Mucosa of gallbladder (tissue), 1 donor: ENCODE data around the gene CYSRT1. TPM values are rescaled to one million over a fixed set of nuclear protein-coding genes. Genes with fewer than 3 reads are reported as not detected.

Experiments
- DNase-seq: peaks from one replicate; pipeline ENCODE4 v3.0.0-alpha.2; 2020; ENCODE audit warnings: low spot score
- total RNA-seq: library from RNA; stranded (reverse); gene quantifications from one replicate; pipeline ENCODE4 v1.2.1, GENCODE V29; 2021
- donor health status: DM: no; HTN: no; CAD: no.

The CYSRT1 gene, protein sequence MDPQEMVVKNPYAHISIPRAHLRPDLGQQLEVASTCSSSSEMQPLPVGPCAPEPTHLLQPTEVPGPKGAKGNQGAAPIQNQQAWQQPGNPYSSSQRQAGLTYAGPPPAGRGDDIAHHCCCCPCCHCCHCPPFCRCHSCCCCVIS
- total RNA-seq: 0.78 TPM

DNA sequence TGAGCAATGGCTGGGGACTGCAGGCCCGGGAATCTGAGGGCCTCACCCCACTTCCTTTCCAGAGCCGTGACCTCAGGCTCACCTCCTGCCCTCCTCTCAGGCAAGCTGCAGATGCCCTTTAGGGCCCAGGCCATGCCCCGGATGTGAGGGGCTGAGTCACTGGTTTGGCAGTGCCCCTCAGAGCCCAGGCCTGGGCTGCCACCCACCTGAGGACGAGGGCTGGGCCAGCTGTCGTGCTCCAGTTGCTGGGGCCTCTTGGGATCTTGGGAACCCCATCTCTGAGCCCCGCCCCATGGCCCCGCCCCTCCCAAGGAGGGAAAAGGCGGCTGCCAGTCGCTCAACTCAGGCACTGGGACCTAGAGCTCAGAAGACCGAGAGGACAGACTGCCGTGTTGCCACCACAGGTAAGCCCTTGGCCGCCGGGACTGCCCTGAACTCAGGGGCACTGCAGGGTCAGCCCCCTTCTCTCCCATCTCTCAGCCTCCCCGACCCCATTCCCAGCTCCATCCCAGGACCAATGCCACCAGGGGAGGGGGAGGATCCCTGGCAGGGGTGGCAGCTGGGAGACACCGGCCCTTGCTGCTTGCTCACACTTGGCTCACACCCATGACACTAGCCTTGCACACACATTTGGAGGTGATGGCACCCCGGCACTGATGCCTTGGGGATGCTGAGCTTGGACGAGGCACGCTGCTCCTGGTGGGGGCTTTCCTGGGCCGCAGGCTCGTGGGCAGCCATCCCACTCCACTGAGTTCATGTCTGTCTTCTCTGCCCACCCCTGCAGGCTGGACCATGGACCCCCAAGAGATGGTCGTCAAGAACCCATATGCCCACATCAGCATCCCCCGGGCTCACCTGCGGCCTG lies at the start of gene CYSRT1:
Gene CYSRT1 (plus strand): TSS at position 345 of the 865 bp plus-strand sequence. CDS start 448 bp downstream, at position 793.
- no peak for DNase-seq

DNA sequence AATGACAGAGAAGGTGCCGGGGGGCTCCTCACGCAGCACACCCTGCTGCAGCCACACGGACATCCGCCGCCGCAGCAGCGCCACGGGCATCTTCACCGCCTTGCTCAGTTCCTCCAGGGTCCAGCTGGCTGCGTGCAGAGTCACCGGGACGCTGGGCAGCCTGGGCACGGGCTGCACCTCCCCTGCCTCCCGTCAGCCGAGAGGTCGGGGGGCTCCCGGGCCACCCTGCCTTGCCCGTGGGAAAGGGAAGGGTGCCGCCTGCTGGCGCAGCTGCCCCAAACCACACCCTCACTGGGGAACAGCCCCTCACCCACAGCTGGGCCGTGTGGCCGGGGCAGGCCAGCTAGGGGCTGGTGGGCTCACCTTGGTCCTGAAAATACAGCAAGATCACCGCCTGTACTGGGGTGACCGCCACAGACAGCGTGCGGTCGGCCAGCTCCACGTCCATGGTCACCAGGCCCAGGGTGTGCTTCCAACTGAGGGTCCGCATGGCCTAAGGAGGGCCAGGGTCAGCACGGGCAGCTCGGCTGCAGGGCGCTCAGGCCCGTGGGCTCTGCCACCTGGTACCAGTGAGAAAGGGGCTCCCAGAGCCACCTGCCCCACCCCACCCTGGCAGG lies 49.5 kb upstream of the CYSRT1 start:
- DNase-seq: no peak

DNA sequence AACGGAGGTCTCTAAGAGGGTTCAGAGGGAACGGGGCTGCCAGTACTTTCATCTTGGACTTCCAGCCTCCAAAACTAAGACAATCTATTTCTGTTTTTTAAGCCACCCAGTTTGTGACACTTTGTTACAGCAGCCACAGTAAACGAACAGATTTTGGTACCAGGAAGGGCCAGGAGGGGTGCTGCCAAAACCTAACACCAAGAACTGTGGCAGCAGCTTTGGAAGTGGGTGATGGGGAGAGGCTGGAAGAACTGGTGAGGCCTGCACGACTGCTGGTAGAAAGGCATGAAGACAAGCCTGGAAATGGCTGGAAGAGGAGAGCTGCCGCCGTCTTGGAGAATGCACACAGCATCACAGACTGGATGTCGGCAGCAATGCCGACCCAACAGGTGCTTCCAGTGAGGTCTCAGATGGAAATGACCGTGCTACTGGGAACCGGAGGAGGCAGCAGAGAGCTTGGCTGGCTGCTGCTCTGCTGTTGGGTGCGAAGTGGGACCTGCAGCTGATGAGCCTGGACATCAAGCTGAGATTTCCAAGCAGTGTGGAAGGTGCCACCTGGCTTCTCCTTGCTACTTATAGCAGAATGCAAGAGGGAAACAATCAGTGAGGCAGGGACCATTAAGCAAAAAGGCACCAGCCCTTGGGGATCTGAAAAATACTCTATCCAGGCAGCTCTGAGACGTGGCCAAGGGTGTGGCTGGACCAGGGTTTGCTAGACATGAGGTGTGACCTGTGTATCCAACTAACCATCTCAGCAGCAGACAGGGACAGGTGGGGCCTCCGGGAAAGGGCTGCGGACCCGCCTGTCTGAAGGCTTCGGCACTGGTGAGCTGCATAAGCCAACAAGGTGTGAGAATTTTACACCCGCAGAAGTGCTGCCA lies 48.4 kb upstream of the CYSRT1 start:
- no peak for DNase-seq

DNA sequence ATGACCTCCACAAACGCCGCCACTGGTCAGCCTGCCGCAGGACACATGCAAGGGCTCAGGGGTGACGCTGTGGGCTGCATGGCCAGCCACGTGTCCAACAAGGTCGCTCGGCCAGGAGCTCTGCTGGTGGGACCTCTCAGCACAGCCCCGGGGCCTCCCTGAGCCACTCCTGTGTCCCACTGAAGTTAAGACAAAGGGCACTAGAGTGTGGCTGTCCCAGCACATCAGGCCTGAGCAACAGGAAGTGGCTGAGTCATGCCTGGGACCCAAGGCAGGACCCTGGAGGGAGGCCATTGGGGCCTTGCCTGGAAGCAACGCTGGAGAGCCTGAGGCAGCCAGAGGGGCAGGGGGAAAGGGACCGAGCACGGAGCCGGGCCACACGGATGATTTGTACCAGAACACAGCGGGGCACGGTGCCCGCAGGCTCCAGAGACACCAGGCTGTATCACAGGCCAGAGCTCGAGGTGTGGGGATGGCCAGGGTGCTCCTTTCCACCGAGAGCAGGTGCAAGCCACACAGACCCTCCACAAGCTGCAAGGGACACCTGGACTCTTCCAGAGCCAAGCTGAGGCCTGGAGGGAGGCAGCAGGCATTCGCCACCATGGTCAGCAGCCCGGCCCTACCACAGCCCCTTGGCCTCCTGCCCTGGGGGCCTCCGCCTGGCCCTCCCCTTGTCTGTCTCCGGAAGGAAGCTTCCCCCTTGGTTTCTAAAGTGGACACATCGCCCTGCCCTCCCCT lies 46.6 kb upstream of the CYSRT1 start:
- no peak for DNase-seq

DNA sequence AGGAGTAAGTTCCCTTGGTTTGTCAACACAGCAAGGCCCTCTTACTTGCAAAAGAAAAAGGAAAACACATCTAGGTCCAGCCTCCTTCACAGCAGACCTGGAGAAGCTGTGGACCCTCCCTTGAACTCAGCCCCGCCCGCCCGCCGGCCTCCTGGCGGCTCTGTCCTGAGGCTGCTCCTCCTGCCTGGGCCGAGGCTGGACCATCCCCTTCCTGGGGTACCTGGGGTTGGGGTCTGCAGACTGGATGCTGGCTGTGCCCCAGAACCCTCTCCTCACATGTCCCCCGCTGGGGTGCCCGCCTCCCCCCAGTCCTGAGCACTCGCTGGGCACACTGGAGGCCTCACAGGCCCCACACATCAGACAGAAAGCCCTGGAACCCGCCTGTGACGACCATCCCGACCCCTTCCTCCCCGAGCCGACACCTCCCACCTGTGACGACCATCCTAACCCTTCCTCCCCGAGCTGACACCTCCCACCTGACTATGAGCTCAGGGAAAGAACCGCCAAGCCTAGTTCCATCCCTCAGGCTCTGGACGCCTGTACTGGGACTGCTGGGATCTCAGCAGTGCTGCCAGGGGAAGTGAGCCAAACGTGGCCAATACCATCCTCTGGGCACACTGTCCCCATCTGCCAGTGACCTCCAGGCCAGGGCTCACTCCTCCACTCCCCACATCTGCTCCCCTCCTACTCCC lies 45.9 kb upstream of the CYSRT1 start:
- no peak for DNase-seq

DNA sequence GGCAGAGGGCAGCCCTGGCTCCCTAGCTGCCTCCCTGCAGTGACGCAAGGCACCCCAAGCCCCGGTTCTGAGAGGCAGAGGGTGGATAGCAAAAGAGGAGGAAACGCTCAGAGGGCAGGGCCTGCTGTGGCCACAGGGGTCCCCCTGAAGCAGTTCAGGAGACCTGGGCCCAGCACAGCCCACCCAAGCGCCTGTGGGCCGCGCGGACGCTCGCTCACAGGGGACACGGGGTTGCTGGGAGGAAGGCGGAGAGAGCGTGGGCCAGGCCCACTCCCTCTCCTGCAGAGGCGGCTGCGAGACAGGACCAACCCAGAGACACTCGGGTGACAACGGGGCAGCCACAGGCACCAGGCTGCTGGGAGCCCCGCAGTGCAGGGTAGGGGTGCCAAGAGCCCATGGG lies 45.2 kb upstream of the CYSRT1 start:
- no peak for DNase-seq

DNA sequence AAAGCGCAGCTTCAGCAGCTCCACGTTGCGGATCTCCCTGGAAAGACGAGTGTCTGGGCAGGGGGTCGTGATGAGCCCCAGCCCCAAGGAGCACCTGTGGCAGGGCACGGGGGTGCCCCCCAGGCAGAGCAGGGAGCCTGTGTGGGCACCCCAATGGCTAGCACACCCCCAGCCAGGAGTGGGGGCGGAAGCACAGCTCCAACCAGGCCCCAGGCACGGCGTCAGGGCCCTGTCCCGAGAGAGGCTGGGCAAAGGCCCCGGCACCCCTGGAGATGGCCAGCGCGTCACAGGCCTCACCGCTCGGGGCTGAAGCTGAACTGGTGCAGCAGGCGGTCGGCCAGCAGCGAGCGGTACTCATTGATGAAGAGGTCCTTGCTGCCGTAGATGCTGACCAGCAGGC lies 44.5 kb upstream of the CYSRT1 start:
- no peak for DNase-seq

DNA sequence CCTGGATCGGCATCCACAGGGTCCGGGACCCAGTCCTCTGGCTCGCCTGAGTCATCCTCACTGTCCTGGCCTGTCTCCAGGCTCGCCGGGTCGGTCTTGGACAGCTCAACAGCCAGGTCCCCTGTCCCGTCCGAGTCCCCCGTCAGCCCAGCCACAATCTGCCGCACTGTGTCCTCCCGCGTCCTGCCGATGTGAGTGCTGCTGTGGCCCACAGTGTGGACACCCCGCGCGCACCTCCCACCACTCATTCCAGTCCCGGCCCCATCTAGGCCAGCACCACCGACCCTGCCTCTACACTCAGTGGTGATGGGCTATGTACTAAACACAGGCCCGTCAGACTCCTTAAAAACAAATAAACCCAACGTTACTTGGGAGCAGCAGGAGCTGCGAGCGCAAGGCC lies 43.3 kb upstream of the CYSRT1 start:
- DNase-seq: no peak

DNA sequence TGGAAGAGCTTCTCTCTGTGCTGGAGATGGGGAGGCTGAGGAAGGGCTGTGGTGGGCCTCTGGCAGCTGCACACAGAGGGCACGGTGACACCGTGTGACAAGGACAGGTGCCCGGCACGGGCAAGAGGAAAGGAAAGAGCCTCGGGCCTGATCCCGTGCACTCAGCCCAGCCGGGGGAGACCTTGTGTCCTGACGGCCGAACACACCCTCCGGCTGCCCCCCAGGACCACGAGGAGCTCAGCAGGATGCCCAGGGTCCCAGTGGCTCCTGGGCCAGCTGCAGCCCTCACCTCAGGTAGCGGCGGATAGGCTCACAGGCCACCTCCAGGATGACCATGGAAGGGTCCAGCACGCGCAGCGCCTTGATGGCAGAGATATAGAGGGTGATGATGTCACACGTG lies 42.1 kb upstream of the CYSRT1 start:
- DNase-seq: no peak

DNA sequence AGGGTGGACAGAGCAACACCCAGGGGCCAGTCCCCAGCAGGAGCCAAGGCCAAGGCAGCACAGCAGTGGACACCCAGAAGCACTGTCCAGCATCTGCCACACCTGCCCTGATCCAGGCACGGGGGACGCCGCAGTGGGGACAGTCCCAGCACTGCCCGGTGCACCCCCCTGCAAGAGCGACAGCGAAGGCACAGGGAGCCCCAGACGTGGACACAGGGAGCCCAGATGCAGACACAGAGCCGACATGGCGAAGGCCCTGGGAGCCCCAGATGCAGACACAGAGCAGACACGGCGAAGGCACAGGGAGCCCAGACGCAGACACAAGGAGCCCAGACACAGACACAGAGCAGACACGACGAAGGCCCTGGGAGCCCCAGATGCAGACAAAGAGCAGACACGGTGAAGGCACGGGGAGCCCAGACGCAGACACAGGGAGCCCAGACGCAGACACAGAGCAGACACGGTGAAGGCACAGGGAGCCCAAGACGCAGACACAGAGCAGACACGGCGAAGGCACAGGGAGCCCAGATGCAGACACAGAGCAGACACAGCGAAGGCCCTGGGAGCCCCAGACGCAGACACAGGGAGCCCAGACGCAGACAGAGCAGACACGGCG lies 40.9 kb upstream of the CYSRT1 start:
- DNase-seq: no peak

DNA sequence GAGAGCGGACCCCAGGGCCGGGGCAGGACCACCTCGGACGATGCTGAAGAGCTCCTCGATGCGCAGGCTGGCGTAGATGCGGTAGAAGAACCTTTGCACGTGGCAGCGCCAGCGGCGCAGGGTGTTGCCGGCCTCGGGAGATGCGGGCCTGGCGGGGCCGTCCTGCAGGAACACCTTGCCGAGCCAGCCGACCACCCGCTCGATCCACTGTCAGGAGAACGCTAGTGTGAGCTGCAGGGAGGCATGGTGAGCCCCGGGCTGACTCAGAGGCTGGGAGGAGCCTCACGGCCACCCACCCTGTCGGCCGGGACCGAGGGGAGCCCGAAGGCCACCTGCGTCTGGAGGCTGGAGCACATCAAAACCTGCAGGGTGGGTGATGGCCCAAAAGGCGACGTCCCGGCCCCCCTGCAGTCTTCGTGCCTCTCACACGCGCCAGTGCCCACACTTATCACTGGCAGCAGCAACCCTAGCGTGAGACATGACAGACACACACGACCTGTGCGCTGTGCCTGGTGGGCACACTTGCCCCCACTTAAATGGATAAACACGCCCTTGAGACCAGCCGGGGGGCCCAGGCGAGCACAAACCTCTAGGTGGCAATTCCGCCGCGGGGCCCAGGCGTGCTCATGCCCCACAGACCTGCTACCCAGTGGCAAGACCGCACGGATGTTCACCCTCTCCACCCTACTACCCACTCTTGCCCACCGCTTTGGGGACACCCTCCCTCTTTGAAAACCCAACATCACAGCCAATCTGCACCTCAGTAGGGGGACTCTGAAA lies 39.9 kb upstream of the CYSRT1 start:
- no peak for DNase-seq

DNA sequence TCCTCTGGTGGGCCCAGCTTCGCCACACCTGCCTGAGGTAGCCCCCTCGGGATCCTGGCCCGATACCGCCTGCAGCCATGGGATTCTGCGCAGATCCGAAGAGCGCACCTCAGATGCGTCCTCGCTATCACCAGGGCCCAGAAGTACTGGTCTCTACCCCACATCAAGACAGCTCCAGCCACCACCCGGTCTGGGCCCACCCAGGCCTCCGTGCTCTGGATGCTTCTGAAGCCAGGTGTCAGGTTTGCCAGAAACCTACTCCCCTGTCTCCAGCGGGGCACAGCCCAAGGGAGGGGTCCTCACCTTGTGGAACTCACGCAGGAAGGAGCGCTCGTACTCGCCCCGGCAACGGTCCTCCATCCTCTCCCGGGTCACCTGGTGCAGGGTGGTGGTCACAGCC lies 39.1 kb upstream of the CYSRT1 start:
- DNase-seq: no peak

DNA sequence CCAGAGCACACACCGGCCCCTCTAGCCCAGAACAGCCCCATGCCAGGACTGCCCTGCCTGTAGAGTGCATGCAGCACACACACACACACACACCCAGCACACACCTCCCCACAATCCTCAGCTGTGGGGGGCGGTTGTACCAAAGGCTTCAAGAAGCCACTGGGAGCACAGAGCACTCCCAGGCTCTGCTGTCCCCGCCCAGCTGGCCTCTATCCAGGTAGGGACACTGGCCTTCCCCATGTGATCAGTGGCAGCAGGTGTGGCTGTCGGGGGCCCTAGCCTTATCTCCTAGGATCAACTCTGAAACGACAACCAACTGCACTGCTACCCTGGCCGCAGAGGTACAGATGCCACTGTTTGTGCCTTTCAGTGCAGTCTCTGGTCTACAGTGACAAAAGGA lies 38.6 kb upstream of the CYSRT1 start:
- DNase-seq: no peak

DNA sequence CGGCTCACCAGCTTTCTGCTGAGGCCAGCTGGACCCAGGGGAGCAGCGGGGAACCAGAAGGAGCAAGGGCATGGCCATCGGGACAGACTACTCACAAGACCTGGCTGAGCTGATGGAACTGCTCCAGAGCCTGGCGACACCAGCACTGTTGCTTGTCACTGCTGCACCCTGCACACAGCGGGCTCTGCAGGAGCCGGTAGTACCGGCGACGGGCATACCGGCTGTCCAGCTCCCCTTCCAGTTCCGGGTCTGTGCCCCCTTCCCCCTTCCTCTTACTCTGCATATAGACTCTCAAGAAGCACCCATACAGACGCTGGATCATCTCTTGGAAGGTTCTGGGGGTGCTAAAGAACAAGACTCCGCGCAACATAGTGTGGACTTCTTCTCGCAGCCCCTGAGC lies 37.6 kb upstream of the CYSRT1 start:
- DNase-seq: no peak

DNA sequence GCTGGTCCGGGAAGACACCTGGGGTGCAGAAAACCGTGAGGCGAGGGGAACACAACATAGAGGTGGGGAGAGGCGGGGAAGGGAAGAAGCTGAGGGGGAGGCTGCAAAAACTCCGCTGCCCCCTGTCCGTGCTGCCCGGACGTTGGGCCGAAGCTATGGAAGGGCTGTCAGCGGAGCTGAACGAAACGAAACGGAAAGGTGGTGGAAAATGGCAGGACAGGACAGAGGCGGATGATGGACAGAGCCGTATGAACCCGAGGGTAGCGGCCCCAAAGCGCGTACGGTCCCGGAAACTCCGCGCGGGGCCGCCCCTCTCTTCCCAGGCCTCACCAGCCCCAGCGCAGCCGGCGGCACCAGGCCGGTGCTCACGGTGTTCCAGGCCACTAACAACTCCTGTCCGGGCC lies 36.9 kb upstream of the CYSRT1 start:
- DNase-seq: no peak

DNA sequence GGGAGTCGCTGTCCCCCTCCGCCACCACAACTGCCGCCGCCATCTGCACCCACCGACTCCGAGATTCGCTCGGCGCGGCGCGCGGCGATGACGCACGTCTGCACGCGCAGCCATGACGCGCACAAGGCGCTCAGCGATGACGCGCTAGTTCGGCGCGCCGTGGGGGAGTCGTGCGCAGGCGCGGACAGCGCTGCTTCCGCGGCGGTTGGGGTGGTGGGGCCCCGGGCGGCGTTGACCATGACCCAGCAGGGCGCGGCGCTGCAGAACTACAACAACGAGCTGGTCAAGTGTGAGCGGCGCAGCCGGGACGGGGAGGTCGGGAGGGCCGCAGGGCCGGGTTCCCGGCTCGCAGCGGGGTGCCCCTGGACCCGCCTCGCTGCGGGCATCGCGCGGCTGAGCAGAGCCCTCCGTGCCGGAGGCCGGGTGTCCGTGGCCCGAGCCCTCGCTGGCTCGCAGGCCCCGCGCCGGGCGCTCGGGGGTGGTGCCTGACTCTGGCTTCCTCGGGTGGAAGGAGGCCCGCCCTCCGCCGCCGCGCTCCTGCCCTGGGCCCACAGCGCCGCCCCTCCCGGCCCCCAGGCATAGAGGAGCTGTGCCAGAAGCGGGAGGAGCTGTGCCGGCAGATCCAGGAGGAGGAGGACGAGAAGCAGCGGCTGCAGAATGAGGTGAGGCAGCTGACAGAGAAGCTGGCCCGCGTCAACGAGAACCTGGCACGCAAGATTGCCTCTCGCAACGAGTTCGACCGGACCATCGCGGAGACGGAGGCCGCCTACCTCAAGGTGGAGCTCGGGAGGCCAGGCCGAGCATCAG lies 36.3 kb upstream of the CYSRT1 start, which contains the start of the genes ANAPC2 and SSNA1:
Gene ANAPC2 (minus strand): TSS at position 71 of the 807 bp plus-strand sequence. CDS start 28 bp downstream, at position 43.
Gene SSNA1 (plus strand): TSS at position 187 of the 807 bp plus-strand sequence. CDS start 51 bp downstream, at position 238.
- peak; percentile 95 for DNase-seq

DNA sequence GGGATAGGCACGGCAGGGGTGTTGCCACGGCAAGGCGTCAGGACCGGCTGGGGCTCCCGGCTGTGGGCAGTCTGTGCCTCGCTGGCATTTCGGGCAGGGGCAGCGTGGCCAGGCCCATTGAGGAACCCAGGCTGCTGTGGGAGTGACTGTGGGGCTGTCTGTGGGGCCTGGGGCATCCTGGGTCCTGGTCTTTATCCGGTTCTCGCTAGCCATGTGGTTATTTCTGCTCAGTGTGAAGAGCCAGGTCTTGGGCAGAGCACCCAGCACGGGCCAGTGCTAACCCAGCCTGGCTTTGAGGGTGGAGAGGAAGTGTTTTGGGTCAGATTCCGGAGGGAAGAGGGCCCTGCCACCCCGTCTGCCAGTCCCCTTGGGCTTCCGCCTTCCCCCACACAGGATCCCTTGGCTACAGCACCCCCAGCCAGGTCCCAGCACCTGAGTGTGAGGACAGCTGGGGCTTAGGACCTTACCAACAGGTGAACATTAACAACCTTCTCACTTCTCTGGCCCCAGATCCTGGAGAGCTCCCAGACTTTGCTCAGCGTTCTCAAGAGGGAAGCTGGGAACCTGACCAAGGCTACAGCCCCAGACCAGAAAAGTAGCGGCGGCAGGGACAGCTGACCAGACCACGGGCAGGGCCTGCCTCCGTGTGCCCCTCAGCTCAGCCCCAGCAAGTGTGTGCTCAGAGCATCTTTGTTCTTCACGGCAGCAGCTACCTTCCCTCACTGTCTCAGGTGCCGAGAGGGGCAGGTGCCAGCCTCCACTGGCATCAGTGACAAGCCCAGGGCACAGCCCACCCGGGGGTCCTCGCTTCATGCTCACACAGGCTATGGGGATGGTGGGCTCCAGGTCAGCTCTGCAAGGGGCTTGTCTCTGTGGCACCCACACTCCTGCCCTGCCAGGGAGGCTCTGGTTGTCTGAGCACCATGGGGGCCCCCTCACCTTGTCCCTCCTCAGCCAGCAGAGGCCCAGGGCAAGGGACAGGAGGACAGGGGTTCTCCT lies 35.4 kb upstream of the CYSRT1 start:
- DNase-seq: no peak
